SK-N-MC (cell line): ENCODE measurements around the gene LHFPL3.

Experiments
- FOXP2 ChIP-seq: optimal IDR thresholded peaks from 2 replicates; pipeline ENCODE3; 2011; ENCODE audit warnings: mild to moderate bottlenecking, moderate library complexity; ENCODE audit not compliant: insufficient read depth; ENCODE audit errors: extremely low read length, control extremely low read depth
- POLR2AphosphoS5 ChIP-seq: IDR thresholded peaks from 2 replicates; pipeline ENCODE4 v1.6.1; 2012; ENCODE audit warnings: mild to moderate bottlenecking, low read depth, low read length, borderline replicate concordance

DNA sequence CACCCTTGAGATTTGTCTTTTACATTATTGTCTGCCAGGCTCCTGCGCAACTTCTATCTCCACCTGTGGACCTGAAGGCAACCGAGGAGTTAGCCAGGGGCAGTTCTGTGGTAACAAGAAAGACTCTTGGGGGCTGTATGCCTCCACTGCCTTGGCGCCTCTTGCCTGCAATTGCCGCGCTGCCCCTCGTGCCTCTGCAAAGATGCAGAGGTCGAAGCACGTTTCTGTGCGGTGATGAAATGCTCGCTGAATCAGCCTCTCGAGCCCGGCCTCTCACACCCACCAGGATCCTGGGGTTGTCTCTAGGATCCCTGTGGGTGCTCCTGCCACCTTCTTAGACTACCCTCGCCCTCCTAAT is 486 bp upstream of the LHFPL3 start:
- TF ChIP-seq POLR2AphosphoS5: no peak
- no peak for TF ChIP-seq FOXP2
